ENCODE data around the gene FSTL3.

Gene FSTL3

GRCh38 chr19:646779-647565, 29.2 kb upstream of the FSTL3 start:
- Histone ChIP-seq H3K9me2 (replicated peaks; ENCODE audit: insufficient read depth, low read length) (no peaks in the 10 kb centered on the region), H3K4me3 (ENCODE audit: low read length) (no peak overlapping the region), H3K4me2 (ENCODE audit: low read depth, low read length) (no peak overlapping the region), H3F3A (ENCODE audit: insufficient read depth, low read length) (no peaks in the 10 kb centered on the region), H3K9me3 (replicated peaks; ENCODE audit: insufficient read depth, low read length) (no peaks in the 10 kb centered on the region), H2AFZ (ENCODE audit: low read length) (no peak overlapping the region), H3K36me3 (replicated peaks; ENCODE audit: insufficient read depth, low read length) (peaks cover 24% of the 10 kb centered on the region), H3K27me3 (replicated peaks; ENCODE audit: insufficient read depth, low read length) (no peaks in the 10 kb centered on the region), H4K20me1 (ENCODE audit: insufficient read depth, low read length) (peaks cover 5% of the 10 kb centered on the region; the same call in 1 of the 2 replicates), H3K9ac (ENCODE audit: low read length) (no peak overlapping the region), H3K27ac (ENCODE audit: low read length) (no peak overlapping the region), H3K4me1 (ENCODE audit: low read length) (no peaks in the 10 kb centered on the region), H3K79me2 (ENCODE audit: low read length) (peaks cover 33% of the 10 kb centered on the region)
- TF ChIP-seq EZH2phosphoT487 (IDR thresholded peaks at IDR 0.05; ENCODE audit: low read length) (no peak), EZH2 (optimal IDR thresholded peaks at IDR 0.05; ENCODE audit: low read depth, low read length) (no peak)
- TF ChIP-seq, protein P1, sequence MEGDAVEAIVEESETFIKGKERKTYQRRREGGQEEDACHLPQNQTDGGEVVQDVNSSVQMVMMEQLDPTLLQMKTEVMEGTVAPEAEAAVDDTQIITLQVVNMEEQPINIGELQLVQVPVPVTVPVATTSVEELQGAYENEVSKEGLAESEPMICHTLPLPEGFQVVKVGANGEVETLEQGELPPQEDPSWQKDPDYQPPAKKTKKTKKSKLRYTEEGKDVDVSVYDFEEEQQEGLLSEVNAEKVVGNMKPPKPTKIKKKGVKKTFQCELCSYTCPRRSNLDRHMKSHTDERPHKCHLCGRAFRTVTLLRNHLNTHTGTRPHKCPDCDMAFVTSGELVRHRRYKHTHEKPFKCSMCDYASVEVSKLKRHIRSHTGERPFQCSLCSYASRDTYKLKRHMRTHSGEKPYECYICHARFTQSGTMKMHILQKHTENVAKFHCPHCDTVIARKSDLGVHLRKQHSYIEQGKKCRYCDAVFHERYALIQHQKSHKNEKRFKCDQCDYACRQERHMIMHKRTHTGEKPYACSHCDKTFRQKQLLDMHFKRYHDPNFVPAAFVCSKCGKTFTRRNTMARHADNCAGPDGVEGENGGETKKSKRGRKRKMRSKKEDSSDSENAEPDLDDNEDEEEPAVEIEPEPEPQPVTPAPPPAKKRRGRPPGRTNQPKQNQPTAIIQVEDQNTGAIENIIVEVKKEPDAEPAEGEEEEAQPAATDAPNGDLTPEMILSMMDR (IDR thresholded peaks at IDR 0.05; ENCODE audit: low read length) = no peak
- no peak for DNase-seq

DNA sequence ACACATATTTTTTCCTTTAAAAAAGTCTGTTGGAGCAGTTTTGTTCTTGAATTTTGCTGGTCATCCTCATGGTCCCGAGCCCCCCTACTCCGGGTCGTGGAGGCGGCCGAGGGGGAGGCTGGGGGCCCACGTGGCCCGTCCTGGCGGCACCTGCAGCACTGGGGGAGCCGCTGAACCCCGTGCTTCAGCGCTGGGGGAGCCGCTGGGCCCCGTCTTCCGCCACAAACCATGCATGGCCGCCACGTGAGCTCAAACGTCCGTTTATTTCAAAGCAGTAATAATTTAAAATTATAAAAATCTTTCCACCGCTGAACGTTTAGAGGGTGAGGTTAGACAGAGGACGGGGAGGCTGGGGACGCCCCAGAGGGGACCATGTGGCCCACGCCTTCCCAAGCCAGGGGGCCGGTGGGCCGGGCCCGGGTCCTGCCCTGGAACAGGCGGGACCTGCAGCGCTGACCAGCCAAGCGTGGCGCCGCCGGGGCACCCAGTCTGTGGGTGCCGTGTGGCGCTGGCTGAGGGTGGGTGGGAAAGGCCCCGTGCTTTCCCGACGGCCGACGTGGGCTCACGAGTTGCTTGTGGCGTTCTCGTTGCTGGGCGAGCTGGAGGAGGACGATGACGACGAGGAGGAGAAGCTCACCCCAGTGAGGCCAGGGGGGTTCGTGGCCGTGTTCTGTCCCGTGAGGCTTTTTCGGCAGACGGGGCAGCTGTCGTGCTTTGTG, 28.5 kb upstream of the FSTL3 start:
- Histone ChIP-seq H3K27me3 (replicated peaks; ENCODE audit: insufficient read depth, low read length) (no peaks in the 10 kb centered on the region), H4K20me1 (ENCODE audit: insufficient read depth, low read length) (peaks cover 12% of the 10 kb centered on the region), H3K4me2 (ENCODE audit: low read depth, low read length) (no peak overlapping the region), H3K4me3 (ENCODE audit: low read length) (no peak overlapping the region), H3K9me3 (replicated peaks; ENCODE audit: insufficient read depth, low read length) (no peaks in the 10 kb centered on the region), H3K9me2 (replicated peaks; ENCODE audit: insufficient read depth, low read length) (no peaks in the 10 kb centered on the region), H3K9ac (ENCODE audit: low read length) (no peak overlapping the region), H2AFZ (ENCODE audit: low read length) (no peak overlapping the region), H3K4me1 (ENCODE audit: low read length) (no peaks in the 10 kb centered on the region), H3F3A (ENCODE audit: insufficient read depth, low read length) (no peaks in the 10 kb centered on the region), H3K79me2 (ENCODE audit: low read length) (peaks cover 40% of the 10 kb centered on the region), H3K27ac (ENCODE audit: low read length) (no peak overlapping the region), H3K36me3 (replicated peaks; ENCODE audit: insufficient read depth, low read length) (peaks cover 31% of the 10 kb centered on the region)
- no peak for TF ChIP-seq EZH2 (optimal IDR thresholded peaks at IDR 0.05; ENCODE audit: low read depth, low read length)
- TF ChIP-seq, protein P1 (IDR thresholded peaks at IDR 0.05; ENCODE audit: low read length) = no peak
- TF ChIP-seq EZH2phosphoT487 (IDR thresholded peaks at IDR 0.05; ENCODE audit: low read length) = no peak
- no peak for DNase-seq

- Histone ChIP-seq H4K20me1 (ENCODE audit: insufficient read depth, low read length) (peaks cover 18% of the 10 kb centered on the region), H3K79me2 (ENCODE audit: low read length) (peaks cover 46% of the 10 kb centered on the region), H3K4me1 (ENCODE audit: low read length) (no peaks in the 10 kb centered on the region), H3K4me2 (ENCODE audit: low read depth, low read length) (no peak overlapping the region), H3F3A (ENCODE audit: insufficient read depth, low read length) (no peaks in the 10 kb centered on the region), H3K27ac (ENCODE audit: low read length) (no peak overlapping the region), H3K9ac (ENCODE audit: low read length) (no peak overlapping the region), H2AFZ (ENCODE audit: low read length) (no peak overlapping the region), H3K27me3 (replicated peaks; ENCODE audit: insufficient read depth, low read length) (no peaks in the 10 kb centered on the region), H3K9me3 (replicated peaks; ENCODE audit: insufficient read depth, low read length) (no peaks in the 10 kb centered on the region), H3K4me3 (ENCODE audit: low read length) (no peak overlapping the region), H3K36me3 (replicated peaks; ENCODE audit: insufficient read depth, low read length) (peaks cover 37% of the 10 kb centered on the region), H3K9me2 (replicated peaks; ENCODE audit: insufficient read depth, low read length) (no peaks in the 10 kb centered on the region)
- no peak for DNase-seq
- TF ChIP-seq, protein P1 (IDR thresholded peaks at IDR 0.05; ENCODE audit: low read length) = no peak
- no peak for TF ChIP-seq EZH2 (optimal IDR thresholded peaks at IDR 0.05; ENCODE audit: low read depth, low read length)
- TF ChIP-seq EZH2phosphoT487 (IDR thresholded peaks at IDR 0.05; ENCODE audit: low read length) = no peak
Observed at GRCh38 chr19:648305-648704, 27.9 kb upstream of the FSTL3 start.

Data from MM.1S (cell line).